Measurements from ENCODE around the gene CPED1. TPM values are rescaled to one million over a fixed set of nuclear protein-coding genes. Genes with fewer than 3 reads are reported as not detected.
"Not testable (repeated sequence)": the region's sequence is repeated elsewhere in the genome, so short reads cannot be mapped to it uniquely, and the experiment has no call there.

CPED1 gene
- total RNA-seq, 1 donor from 2014 or later = 48.7 TPM

GRCh38 chr7:120973849-120974248, 14.7 kb upstream of the CPED1 start:
- no peak for DNase-seq (ENCODE audit: low spot score)
- intact Hi-C loops (cut with DNase I) = no loop called here

GRCh38 chr7:120979765-120980499, 8.6 kb upstream of the CPED1 start:
- intact Hi-C loops (cut with DNase I) = no loop called here
- DNase-seq (ENCODE audit: low spot score) = no peak

GRCh38 chr7:120981117-120981516, 7.4 kb upstream of the CPED1 start:
- no peak for DNase-seq (ENCODE audit: low spot score)
- intact Hi-C loops (cut with DNase I) = no loop called here

- intact Hi-C loops (cut with DNase I) = no loop called here
- DNase-seq (ENCODE audit: low spot score) = no peak
Observed at GRCh38 chr7:120981888-120982615, 6.5 kb upstream of the CPED1 start.

GRCh38 chr7:120983592-120983991, 4.9 kb upstream of the CPED1 start:
- intact Hi-C loops (cut with DNase I); DNase-seq (ENCODE audit: low spot score): not testable (repeated sequence)

GRCh38 chr7:120984406-120984805, 4.1 kb upstream of the CPED1 start:
- no peak for DNase-seq (ENCODE audit: low spot score)
- intact Hi-C loops (cut with DNase I) = no loop called here

- DNase-seq (ENCODE audit: low spot score) = no peak
- intact Hi-C loops (cut with DNase I) = no loop called here
Observed at GRCh38 chr7:120985130-120985758, 3.3 kb upstream of the CPED1 start.

GRCh38 chr7:120985839-120986238, 2.7 kb upstream of the CPED1 start:
- intact Hi-C loops (cut with DNase I) = no loop called here
- no peak for DNase-seq (ENCODE audit: low spot score)

GRCh38 chr7:120986650-120987049, 1.9 kb upstream of the CPED1 start:
- no peak for DNase-seq (ENCODE audit: low spot score)
- intact Hi-C loops (cut with DNase I) = loop anchor here (1.0 kb wide), 1 partner anchor 121 kb away; no protein-coding TSS in a partner anchor

- DNase-seq (ENCODE audit: low spot score) = no peak
- intact Hi-C loops (cut with DNase I) = loop anchor here (1.0 kb wide), 1 partner anchor 120 kb away; no protein-coding TSS in a partner anchor
Observed at GRCh38 chr7:120987280-120987679, 1.2 kb upstream of the CPED1 start.

GRCh38 chr7:120987683-120988590, 574 bp upstream of the CPED1 start:
- DNase-seq (ENCODE audit: low spot score) = peak; percentile 93
- intact Hi-C loops (cut with DNase I) = loop anchor here (1.0 kb wide), 2 partner anchors 93 to 119 kb away; no protein-coding TSS in a partner anchor

GRCh38 chr7:120989257-120990220, 1.0 kb downstream of the CPED1 start:
- no peak for DNase-seq (ENCODE audit: low spot score)
- intact Hi-C loops (cut with DNase I) = no loop called here

- no peak for DNase-seq (ENCODE audit: low spot score)
- intact Hi-C loops (cut with DNase I) = no loop called here
Observed at GRCh38 chr7:120990468-120991118, 2.1 kb downstream of the CPED1 start.

- intact Hi-C loops (cut with DNase I) = no loop called here
- DNase-seq (ENCODE audit: low spot score) = no peak
Observed at GRCh38 chr7:120991161-120991560, 2.6 kb downstream of the CPED1 start.

GRCh38 chr7:120991581-120991980, 3.1 kb downstream of the CPED1 start:
- DNase-seq (ENCODE audit: low spot score) = no peak
- intact Hi-C loops (cut with DNase I) = no loop called here

- intact Hi-C loops (cut with DNase I) = no loop called here
- no peak for DNase-seq (ENCODE audit: low spot score)
Observed at GRCh38 chr7:120992272-120992964, 3.9 kb downstream of the CPED1 start.

- intact Hi-C loops (cut with DNase I) = no loop called here
- no peak for DNase-seq (ENCODE audit: low spot score)
Observed at GRCh38 chr7:120992965-120993494, 4.5 kb downstream of the CPED1 start.
